ENCODE measurements around the gene STK32B. TPM values are rescaled to one million over a fixed set of nuclear protein-coding genes. Genes with fewer than 3 reads are reported as not detected.

The STK32B gene
- total and polyA plus RNA-seq, 8 donors = 0.55 to 6.6 (median 1.6) TPM

DNA sequence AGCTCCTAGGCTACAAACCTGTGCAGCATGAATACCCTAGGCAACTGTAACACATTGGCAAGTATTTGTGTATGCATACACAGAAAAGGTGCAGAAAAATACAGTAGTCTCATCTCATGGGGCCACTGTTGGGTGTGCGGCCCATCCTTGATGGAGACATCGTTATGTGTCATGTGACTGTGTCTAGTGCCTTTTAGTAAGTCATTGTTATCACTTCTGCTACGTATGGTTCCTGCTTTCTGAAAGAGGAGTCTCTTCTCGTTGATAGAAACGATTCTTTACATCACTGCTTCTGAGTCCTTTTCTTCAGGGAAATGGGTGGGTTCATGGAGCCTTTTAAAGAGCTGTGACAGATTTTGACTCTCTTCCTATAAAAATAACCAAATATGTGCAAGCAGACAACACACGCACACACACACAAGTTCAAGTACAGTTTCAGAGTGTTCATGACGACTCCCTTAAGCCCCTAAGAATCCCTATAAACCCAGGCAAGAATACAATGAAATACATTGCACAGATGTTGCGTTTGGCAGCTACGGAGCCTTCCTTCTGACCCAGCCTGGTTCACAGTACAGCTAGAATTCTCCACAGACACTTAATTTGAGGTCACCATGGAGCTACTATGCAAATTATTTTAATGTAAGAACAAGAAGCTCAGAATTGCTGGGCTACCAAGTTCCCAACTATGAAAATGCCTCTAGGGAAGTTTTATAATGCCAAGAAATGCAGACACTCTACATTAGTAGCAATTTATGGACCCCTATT is 10.2 kb upstream of the STK32B start:
- H3K4me1 ChIP-seq = no peaks in the 10 kb centered on the region
- no peak for DNase-seq
- H3K27me3 ChIP-seq = peaks cover 0 to 2% (median 0%) of the 10 kb centered on the region in 4 donors
- no peak for FAIRE-seq
- H3K27ac ChIP-seq = no peak overlapping the region
- no peak overlapping the region for H3K4me3 ChIP-seq
- TF ChIP-seq, protein P1, sequence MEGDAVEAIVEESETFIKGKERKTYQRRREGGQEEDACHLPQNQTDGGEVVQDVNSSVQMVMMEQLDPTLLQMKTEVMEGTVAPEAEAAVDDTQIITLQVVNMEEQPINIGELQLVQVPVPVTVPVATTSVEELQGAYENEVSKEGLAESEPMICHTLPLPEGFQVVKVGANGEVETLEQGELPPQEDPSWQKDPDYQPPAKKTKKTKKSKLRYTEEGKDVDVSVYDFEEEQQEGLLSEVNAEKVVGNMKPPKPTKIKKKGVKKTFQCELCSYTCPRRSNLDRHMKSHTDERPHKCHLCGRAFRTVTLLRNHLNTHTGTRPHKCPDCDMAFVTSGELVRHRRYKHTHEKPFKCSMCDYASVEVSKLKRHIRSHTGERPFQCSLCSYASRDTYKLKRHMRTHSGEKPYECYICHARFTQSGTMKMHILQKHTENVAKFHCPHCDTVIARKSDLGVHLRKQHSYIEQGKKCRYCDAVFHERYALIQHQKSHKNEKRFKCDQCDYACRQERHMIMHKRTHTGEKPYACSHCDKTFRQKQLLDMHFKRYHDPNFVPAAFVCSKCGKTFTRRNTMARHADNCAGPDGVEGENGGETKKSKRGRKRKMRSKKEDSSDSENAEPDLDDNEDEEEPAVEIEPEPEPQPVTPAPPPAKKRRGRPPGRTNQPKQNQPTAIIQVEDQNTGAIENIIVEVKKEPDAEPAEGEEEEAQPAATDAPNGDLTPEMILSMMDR (IDR thresholded peaks at IDR 0.05) = no peak
- H3K36me3 ChIP-seq = no peaks in the 10 kb centered on the region
- intact Hi-C loops (cut with DNase I) = no loop called here
- no peak for ATAC-seq
- no peaks in the 10 kb centered on the region for H3K9me3 ChIP-seq
- 60 to 75% methylated on average over 9 of the region's 9 CpGs for WGBS, 2 donors

DNA sequence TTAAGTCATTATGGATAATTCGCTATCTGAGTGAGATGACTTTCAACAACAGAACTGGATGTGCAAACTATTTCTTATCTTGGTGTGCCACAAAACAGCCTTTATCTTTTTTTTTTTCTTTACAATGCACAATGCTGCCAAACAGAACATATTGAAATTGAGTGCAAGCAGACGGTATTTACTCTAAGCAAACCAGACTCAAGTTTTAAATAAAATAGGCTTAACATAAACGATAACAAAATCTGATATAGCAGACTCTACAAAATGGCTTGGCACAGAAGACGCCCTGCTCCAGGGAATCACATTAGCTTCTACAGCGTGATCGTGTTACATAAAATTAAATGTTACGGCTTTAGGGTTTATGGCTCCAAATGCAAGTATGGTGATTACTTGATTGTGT is 9.6 kb upstream of the STK32B start:
- intact Hi-C loops (cut with DNase I) = no loop called here

DNA sequence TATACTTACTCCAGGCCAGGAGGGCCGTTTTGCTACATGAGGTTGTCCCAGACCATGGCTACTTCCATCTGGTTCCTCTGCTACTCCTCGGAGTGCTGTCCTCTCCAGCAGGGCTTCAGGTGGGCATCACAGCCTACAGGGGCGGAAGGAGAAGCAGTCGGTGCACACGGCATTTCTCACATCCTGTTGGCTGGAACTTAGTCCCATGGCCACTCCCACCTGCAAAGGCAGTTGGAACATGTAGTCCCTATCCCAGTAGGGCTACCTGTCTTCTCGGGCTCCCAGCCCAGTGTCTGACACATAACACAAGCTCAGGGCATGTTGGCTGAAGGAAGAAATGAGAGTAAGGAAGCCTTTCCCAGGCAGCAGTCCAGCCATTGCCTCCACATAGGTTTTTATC is 7.7 kb upstream of the STK32B start:
- no peaks in the 10 kb centered on the region for H3K4me1 ChIP-seq
- H3K4me3 ChIP-seq = no peak overlapping the region
- H3K27ac ChIP-seq = no peak overlapping the region
- ATAC-seq (no peak), DNase-seq (no peak), FAIRE-seq (no peak)
- TF ChIP-seq, protein P1 (IDR thresholded peaks at IDR 0.05) = no peak
- no peaks in the 10 kb centered on the region for H3K36me3 ChIP-seq
- no peaks in the 10 kb centered on the region for H3K9me3 ChIP-seq
- H3K27me3 ChIP-seq = peaks cover 0 to 7% (median 0%) of the 10 kb centered on the region in 4 donors
- 34 to 46% methylated on average over 6 of the region's 6 CpGs for WGBS, 2 donors
- intact Hi-C loops (cut with DNase I) = no loop called here

More for the DNA sequence above, 9.6 kb upstream of the STK32B start:
- WGBS, 2 donors = 59 to 60% methylated on average over 7 of the region's 7 CpGs
- Histone ChIP-seq H3K9me3 (no peaks in the 10 kb centered on the region), H3K27ac (no peak overlapping the region), H3K36me3 (no peaks in the 10 kb centered on the region), H3K4me3 (no peak overlapping the region), H3K27me3 (peaks cover 0 to 7% (median 0%) of the 10 kb centered on the region in 4 donors), H3K4me1 (no peaks in the 10 kb centered on the region)
- no peak for ATAC-seq
- TF ChIP-seq, protein P1 (IDR thresholded peaks at IDR 0.05) = no peak
- FAIRE-seq = no peak
- DNase-seq = no peak

DNA sequence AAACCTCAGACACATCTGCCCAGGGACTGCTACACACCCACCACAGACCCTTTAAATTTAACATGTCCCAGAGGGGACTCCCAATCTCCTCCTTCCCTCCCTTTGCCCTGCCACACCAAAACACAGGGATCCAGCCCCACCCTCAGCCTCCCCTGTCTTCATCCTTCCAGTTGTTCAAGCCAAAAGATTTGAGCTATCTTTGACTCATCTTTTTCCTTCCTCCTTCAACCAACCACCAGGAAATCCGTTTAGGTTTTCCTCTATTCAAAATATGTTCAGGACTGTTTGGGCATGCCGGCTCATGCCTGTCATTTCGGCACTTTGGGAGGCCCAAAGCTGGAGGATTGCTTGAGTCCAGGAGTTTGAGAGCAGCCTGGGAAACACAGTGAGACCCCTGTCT is 6.9 kb upstream of the STK32B start:
- intact Hi-C loops (cut with DNase I) = no loop called here
- no peak for FAIRE-seq

More for the DNA sequence above, 6.9 kb upstream of the STK32B start:
- Histone ChIP-seq H3K27ac (no peak overlapping the region), H3K36me3 (no peaks in the 10 kb centered on the region), H3K4me1 (no peaks in the 10 kb centered on the region), H3K27me3 (peaks cover 0 to 7% (median 0%) of the 10 kb centered on the region in 4 donors), H3K9me3 (no peaks in the 10 kb centered on the region), H3K4me3 (no peak overlapping the region)
- TF ChIP-seq, protein P1 (IDR thresholded peaks at IDR 0.05) = no peak
- DNase-seq = no peak
- 55% methylated on average over 3 of the region's 3 CpGs for WGBS, 2 donors
- no peak for ATAC-seq
